ENCODE measurements around the gene EXOC1.

The EXOC1 gene

DNA sequence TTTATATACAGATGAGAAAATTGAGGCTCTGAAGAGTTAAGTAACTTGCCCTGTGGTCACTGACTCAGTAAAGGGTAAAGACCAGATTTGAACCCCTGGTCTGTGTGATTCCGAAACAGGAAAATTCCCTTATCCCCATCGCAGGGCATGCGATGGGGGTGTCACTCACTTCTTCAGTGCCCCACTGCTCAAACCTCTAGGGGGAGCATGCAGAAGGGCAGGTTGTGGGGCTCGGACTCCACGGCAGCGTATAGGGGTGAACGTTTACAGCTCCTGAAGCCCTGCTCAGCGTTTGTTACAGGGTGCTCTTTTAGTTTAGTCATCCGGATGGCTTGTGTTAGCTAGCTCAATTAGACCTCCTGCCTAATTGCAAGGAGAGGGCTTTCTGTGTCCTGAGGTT, 3.7 kb upstream of the EXOC1 start:
- no peak for DNase-seq
- H3K4me1 ChIP-seq (ENCODE audit: control insufficient read depth, insufficient read depth, low read length, poor library complexity, severe bottlenecking) = peaks cover 17% of the 10 kb centered on the region

DNA sequence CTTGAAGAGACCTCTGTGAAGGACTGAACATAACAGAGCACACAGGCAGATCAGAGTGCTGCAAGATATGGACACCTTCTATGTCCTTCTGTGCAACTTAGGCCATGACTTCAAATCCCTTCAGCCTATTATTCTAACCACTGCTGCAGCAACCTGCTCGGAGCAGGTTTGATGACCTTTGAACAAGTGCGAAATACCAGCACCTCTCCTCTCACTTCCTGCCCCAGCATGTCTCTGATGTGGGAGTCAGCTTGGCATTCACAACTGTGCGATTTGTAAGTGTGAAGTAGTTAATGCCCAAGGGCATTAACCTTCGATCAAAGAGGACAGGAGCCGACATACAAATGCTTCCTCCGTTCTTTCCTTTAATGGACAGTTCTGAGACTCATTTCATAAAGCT, 1.6 kb upstream of the EXOC1 start:
- H3K27me3 ChIP-seq (replicated peaks; ENCODE audit: control insufficient read depth, insufficient read depth, low read length, poor library complexity, severe bottlenecking) = no peaks in the 10 kb centered on the region
- H3K27ac ChIP-seq (ENCODE audit: insufficient read depth, low read length, poor library complexity, severe bottlenecking) = no peak overlapping the region
- DNase-seq = no peak

More for the DNA sequence above, 3.7 kb upstream of the EXOC1 start:
- no peak overlapping the region for H3K27ac ChIP-seq (ENCODE audit: insufficient read depth, low read length, poor library complexity, severe bottlenecking)
- H3K4me3 ChIP-seq (ENCODE audit: insufficient read depth, low read depth, low read length, poor library complexity, severe bottlenecking) = no peak overlapping the region
- H3K9me3 ChIP-seq (ENCODE audit: control insufficient read depth, low read length) = no peaks in the 10 kb centered on the region
- no peaks in the 10 kb centered on the region for H3K36me3 ChIP-seq (ENCODE audit: control insufficient read depth, insufficient read depth, low read length)
- no peaks in the 10 kb centered on the region for H3K27me3 ChIP-seq (replicated peaks; ENCODE audit: control insufficient read depth, insufficient read depth, low read length, poor library complexity, severe bottlenecking)

GRCh38 chr4:55854129-55854528, 681 bp downstream of the EXOC1 start:
- Histone ChIP-seq H3K36me3 (ENCODE audit: control insufficient read depth, insufficient read depth, low read length) (no peaks in the 10 kb centered on the region), H3K27me3 (replicated peaks; ENCODE audit: control insufficient read depth, insufficient read depth, low read length, poor library complexity, severe bottlenecking) (no peaks in the 10 kb centered on the region), H3K4me1 (ENCODE audit: control insufficient read depth, insufficient read depth, low read length, poor library complexity, severe bottlenecking) (peaks cover 19% of the 10 kb centered on the region), H3K4me3 (ENCODE audit: insufficient read depth, low read depth, low read length, poor library complexity, severe bottlenecking) (peak overlapping the region; percentile 99), H3K27ac (ENCODE audit: insufficient read depth, low read length, poor library complexity, severe bottlenecking) (peak overlapping the region; percentile 89), H3K9me3 (ENCODE audit: control insufficient read depth, low read length) (no peaks in the 10 kb centered on the region)
- no peak for DNase-seq

More for the DNA sequence above, 1.6 kb upstream of the EXOC1 start:
- Histone ChIP-seq H3K4me1 (ENCODE audit: control insufficient read depth, insufficient read depth, low read length, poor library complexity, severe bottlenecking) (peaks cover 19% of the 10 kb centered on the region), H3K9me3 (ENCODE audit: control insufficient read depth, low read length) (no peaks in the 10 kb centered on the region), H3K4me3 (ENCODE audit: insufficient read depth, low read depth, low read length, poor library complexity, severe bottlenecking) (no peak overlapping the region), H3K36me3 (ENCODE audit: control insufficient read depth, insufficient read depth, low read length) (no peaks in the 10 kb centered on the region)

DNA sequence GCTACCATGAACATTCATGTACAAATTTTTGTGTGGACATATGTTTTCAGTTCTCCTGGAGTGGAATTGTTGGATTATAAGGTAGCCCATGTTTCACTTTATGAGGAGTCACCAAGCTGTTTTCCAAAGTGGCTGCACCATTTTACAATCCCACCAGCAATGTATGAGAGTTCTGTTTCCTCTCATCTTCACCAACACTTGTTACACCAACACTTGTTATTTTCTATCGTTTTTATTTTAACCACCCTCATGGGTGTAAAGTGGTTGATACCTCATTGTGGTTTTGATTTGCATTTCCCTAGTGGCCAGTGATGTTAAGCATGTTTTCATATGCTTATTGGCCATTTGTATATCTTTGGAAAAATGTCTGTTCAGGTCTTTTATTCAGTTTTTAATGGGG, 4.1 kb downstream of the EXOC1 start:
- Histone ChIP-seq H3K9me3 (ENCODE audit: control insufficient read depth, low read length) (no peaks in the 10 kb centered on the region), H3K27me3 (replicated peaks; ENCODE audit: control insufficient read depth, insufficient read depth, low read length, poor library complexity, severe bottlenecking) (no peaks in the 10 kb centered on the region), H3K36me3 (ENCODE audit: control insufficient read depth, insufficient read depth, low read length) (peaks cover 19% of the 10 kb centered on the region), H3K4me1 (ENCODE audit: control insufficient read depth, insufficient read depth, low read length, poor library complexity, severe bottlenecking) (peaks cover 9% of the 10 kb centered on the region), H3K27ac (ENCODE audit: insufficient read depth, low read length, poor library complexity, severe bottlenecking) (no peak overlapping the region), H3K4me3 (ENCODE audit: insufficient read depth, low read depth, low read length, poor library complexity, severe bottlenecking) (no peak overlapping the region)
- no peak for DNase-seq

DNA sequence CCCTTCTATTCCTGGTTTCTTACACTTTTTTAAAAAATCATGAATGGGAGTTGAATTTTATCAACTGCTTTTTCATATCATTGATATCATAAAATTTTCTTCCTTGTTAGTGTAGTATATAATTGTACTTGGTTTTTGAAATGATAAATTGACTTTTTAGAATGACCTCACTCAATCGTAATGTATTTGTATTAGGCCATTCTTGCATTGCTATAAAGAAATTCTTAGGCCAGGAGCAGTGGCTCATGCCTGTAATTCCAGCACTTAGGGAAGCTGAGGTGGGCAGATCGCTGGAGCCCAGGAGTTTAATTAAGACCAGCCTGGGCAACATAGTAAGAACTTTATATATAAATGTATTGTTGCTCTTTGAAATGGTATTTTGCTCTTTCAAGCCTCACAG, 6.3 kb downstream of the EXOC1 start:
- Histone ChIP-seq H3K27me3 (replicated peaks; ENCODE audit: control insufficient read depth, insufficient read depth, low read length, poor library complexity, severe bottlenecking) (no peaks in the 10 kb centered on the region), H3K9me3 (ENCODE audit: control insufficient read depth, low read length) (no peaks in the 10 kb centered on the region), H3K4me1 (ENCODE audit: control insufficient read depth, insufficient read depth, low read length, poor library complexity, severe bottlenecking) (peaks cover 2% of the 10 kb centered on the region), H3K27ac (ENCODE audit: insufficient read depth, low read length, poor library complexity, severe bottlenecking) (no peak overlapping the region), H3K36me3 (ENCODE audit: control insufficient read depth, insufficient read depth, low read length) (peaks cover 22% of the 10 kb centered on the region), H3K4me3 (ENCODE audit: insufficient read depth, low read depth, low read length, poor library complexity, severe bottlenecking) (no peak overlapping the region)
- no peak for DNase-seq

DNA sequence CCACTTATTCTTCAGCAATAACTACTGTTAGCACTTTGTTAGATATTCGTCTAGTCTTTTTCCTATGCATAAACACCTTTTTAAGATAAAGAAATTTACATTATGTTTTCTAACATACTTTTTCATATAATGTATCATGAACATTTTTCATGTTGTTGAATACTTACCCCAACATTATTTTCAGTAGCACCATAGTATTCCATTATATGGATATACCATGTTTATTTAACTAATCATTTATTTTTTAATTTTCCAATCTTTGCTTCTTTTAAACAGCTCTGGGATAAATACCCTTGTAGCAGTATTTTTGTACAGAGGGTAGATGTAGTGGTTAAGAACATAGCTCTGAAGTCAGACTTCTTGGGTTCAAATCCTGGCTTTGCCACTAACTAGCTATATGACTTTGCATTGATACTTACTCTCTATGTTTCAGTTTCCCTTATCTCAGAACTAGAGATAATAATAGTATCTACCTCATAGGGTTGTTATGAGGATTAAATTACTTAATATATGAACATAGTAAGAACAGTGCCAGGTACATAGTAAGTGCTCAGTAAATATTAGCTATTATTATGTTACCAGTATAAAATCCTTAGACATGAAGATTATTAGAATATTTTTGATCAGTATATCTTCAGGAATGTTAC, 11.3 kb downstream of the EXOC1 start:
- H3K9me3 ChIP-seq (ENCODE audit: control insufficient read depth, low read length) = no peaks in the 10 kb centered on the region
- DNase-seq = no peak
- no peaks in the 10 kb centered on the region for H3K27me3 ChIP-seq (replicated peaks; ENCODE audit: control insufficient read depth, insufficient read depth, low read length, poor library complexity, severe bottlenecking)
- no peak overlapping the region for H3K27ac ChIP-seq (ENCODE audit: insufficient read depth, low read length, poor library complexity, severe bottlenecking)
- H3K4me1 ChIP-seq (ENCODE audit: control insufficient read depth, insufficient read depth, low read length, poor library complexity, severe bottlenecking) = no peaks in the 10 kb centered on the region
- peaks cover 44% of the 10 kb centered on the region for H3K36me3 ChIP-seq (ENCODE audit: control insufficient read depth, insufficient read depth, low read length)
- no peak overlapping the region for H3K4me3 ChIP-seq (ENCODE audit: insufficient read depth, low read depth, low read length, poor library complexity, severe bottlenecking)

DNA sequence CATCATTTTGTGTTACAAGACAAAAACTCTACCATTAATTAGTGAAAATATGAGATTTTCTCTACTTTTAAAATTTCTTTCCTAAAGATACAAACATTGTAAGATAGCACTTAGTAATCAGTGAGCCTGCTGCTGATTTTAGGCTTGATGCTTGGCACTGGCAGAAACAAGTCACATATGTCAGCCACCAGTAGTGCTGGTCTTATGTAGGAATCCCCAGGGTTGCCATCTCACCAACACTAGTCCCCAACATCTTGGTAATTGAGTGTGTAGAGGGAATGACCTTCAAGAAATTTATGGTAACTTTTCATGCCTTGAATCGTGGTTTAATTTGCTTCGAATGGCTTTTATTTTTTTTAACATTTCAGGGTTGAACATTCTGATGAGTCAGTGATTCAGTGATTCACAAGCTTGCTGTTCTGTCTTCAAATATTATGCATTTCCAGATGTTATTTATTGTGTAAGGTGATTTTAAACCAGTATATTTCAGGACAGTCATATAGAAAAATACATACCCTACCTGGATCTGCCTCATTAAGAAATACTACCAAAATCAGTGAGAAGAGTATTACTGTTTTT, 11.9 kb downstream of the EXOC1 start:
- Histone ChIP-seq H3K4me3 (ENCODE audit: insufficient read depth, low read depth, low read length, poor library complexity, severe bottlenecking) (no peak overlapping the region), H3K27me3 (replicated peaks; ENCODE audit: control insufficient read depth, insufficient read depth, low read length, poor library complexity, severe bottlenecking) (no peaks in the 10 kb centered on the region), H3K36me3 (ENCODE audit: control insufficient read depth, insufficient read depth, low read length) (peaks cover 44% of the 10 kb centered on the region), H3K4me1 (ENCODE audit: control insufficient read depth, insufficient read depth, low read length, poor library complexity, severe bottlenecking) (no peaks in the 10 kb centered on the region), H3K27ac (ENCODE audit: insufficient read depth, low read length, poor library complexity, severe bottlenecking) (no peak overlapping the region), H3K9me3 (ENCODE audit: control insufficient read depth, low read length) (no peaks in the 10 kb centered on the region)
- no peak for DNase-seq

DNA sequence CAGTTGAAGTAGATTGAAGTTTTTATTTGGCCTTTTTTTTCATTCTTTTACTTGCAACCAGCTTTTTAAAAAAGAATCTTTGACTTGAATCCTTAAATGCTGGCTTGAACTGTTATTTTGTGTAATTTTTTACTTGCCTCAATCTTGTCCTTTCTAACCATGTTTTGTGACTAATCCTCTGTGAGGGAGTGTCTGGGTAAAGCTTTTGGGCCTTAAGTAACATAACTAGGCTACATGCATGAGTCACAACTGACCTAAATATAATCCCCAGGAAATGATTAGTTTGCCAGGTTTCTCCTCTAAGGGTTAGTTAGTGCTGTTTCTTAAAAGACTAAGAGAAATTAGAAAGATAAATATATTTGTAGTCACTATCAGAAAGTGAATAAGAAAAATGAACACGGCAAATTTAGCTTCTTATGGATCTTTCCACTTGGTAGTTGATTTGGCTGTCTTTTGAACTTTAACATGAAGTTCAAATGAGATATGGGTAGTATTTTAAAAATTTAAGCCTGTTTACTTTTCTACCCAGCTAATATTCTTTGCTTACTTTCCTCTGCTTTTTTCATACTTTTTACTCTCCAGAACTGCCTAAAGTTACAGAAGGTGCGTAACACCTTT, 13.0 kb downstream of the EXOC1 start:
- Histone ChIP-seq H3K4me1 (ENCODE audit: control insufficient read depth, insufficient read depth, low read length, poor library complexity, severe bottlenecking) (no peaks in the 10 kb centered on the region), H3K9me3 (ENCODE audit: control insufficient read depth, low read length) (no peaks in the 10 kb centered on the region), H3K27me3 (replicated peaks; ENCODE audit: control insufficient read depth, insufficient read depth, low read length, poor library complexity, severe bottlenecking) (no peaks in the 10 kb centered on the region), H3K36me3 (ENCODE audit: control insufficient read depth, insufficient read depth, low read length) (peaks cover 47% of the 10 kb centered on the region), H3K4me3 (ENCODE audit: insufficient read depth, low read depth, low read length, poor library complexity, severe bottlenecking) (no peak overlapping the region), H3K27ac (ENCODE audit: insufficient read depth, low read length, poor library complexity, severe bottlenecking) (peak overlapping the region; percentile 35)
- DNase-seq = no peak

GRCh38 chr4:55866973-55867574, 13.6 kb downstream of the EXOC1 start:
- Histone ChIP-seq H3K27ac (ENCODE audit: insufficient read depth, low read length, poor library complexity, severe bottlenecking) (no peak overlapping the region), H3K4me3 (ENCODE audit: insufficient read depth, low read depth, low read length, poor library complexity, severe bottlenecking) (no peak overlapping the region), H3K4me1 (ENCODE audit: control insufficient read depth, insufficient read depth, low read length, poor library complexity, severe bottlenecking) (no peaks in the 10 kb centered on the region), H3K27me3 (replicated peaks; ENCODE audit: control insufficient read depth, insufficient read depth, low read length, poor library complexity, severe bottlenecking) (no peaks in the 10 kb centered on the region), H3K36me3 (ENCODE audit: control insufficient read depth, insufficient read depth, low read length) (peaks cover 48% of the 10 kb centered on the region), H3K9me3 (ENCODE audit: control insufficient read depth, low read length) (no peaks in the 10 kb centered on the region)
- no peak for DNase-seq

DNA sequence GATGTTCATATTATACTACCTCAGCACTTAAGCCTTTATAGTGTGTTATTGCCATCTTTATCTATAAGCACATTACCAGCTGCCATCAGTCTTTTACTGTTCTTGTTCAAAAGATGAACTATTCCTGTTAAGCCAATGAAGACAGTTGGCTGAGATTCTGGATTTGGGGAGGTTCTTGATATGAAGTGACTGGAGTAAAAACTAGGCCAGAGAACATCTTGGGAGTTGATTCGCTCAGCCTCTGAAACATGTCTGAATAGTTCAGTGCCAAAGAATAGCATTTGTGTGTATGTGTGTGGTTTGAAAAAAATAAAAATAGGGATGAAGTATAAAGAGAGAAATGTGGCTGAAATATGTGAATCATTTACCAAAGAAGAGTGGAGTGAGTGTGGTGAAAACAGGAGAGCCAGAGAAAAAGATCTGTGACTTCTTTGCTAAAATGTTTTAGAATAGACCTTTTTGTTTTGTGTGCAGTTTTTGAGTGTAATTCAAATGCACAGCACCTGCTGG, 15.2 kb downstream of the EXOC1 start:
- no peak for DNase-seq
- Histone ChIP-seq H3K27me3 (replicated peaks; ENCODE audit: control insufficient read depth, insufficient read depth, low read length, poor library complexity, severe bottlenecking) (no peaks in the 10 kb centered on the region), H3K27ac (ENCODE audit: insufficient read depth, low read length, poor library complexity, severe bottlenecking) (no peak overlapping the region), H3K4me1 (ENCODE audit: control insufficient read depth, insufficient read depth, low read length, poor library complexity, severe bottlenecking) (no peaks in the 10 kb centered on the region), H3K9me3 (ENCODE audit: control insufficient read depth, low read length) (no peaks in the 10 kb centered on the region), H3K36me3 (ENCODE audit: control insufficient read depth, insufficient read depth, low read length) (peaks cover 47% of the 10 kb centered on the region), H3K4me3 (ENCODE audit: insufficient read depth, low read depth, low read length, poor library complexity, severe bottlenecking) (no peak overlapping the region)
